Fibroblast of pulmonary artery (primary cell): ENCODE measurements around the gene APOC4.

Source experiments
- DNase-seq: peaks from one replicate; pipeline ENCODE4 v3.0.0-alpha.2; 2010; ENCODE audit warnings: low read depth
- H3K4me3 ChIP-seq: replicated peaks from 2 replicates; pipeline ENCODE4 v1.5.1; 2011; ENCODE audit warnings: low read depth, mild to moderate bottlenecking, control low read depth, low read length, moderate library complexity
- CTCF ChIP-seq: IDR thresholded peaks from 2 replicates; pipeline ENCODE4 v1.5.1; 2011; ENCODE audit warnings: mild to moderate bottlenecking, control low read depth, low read length, inconsistent platforms; ENCODE audit errors: missing control alignments

APOC4 gene

GRCh38 chr19:44947041-44947581 is 5.1 kb downstream of the APOC4 start:
- TF ChIP-seq CTCF: no peak
- H3K4me3 ChIP-seq: no peak overlapping the region
- DNase-seq: no peak

- H3K4me3 ChIP-seq: no peak overlapping the region
- TF ChIP-seq CTCF: no peak
- no peak for DNase-seq
These were observed 6.2 kb downstream of the APOC4 start for GRCh38 chr19:44948237-44948636.

- no peak for TF ChIP-seq CTCF
- no peak for DNase-seq
- H3K4me3 ChIP-seq: no peak overlapping the region
These were observed 6.8 kb downstream of the APOC4 start for GRCh38 chr19:44948763-44949374.

GRCh38 chr19:44949550-44949949 is 7.5 kb downstream of the APOC4 start:
- DNase-seq: no peak
- no peak overlapping the region for H3K4me3 ChIP-seq
- TF ChIP-seq CTCF: no peak

GRCh38 chr19:44951179-44952159 is 9.4 kb downstream of the APOC4 start:
- no peak overlapping the region for H3K4me3 ChIP-seq
- peak; percentile 81 for TF ChIP-seq CTCF
- peak; percentile 86 for DNase-seq

GRCh38 chr19:44954278-44954648 is 12.2 kb downstream of the APOC4 start:
- peak overlapping the region; percentile 96 for H3K4me3 ChIP-seq
- TF ChIP-seq CTCF: no peak
- no peak for DNase-seq
